A549 (cell line): ENCODE results near the gene HAUS3. TPM values are rescaled to one million over a fixed set of nuclear protein-coding genes. Genes with fewer than 3 reads are reported as not detected.
A peak's percentile ranks its signal among the peaks of the same experiment; 100 is the strongest.

Experiments
- ATAC-seq, 2 experiments: fragments of 200-7000 bp in 1 of 2; fragments of >200 bp in 1 of 2; cut with Nextera tagmentation in 1 of 2; cut with Tn5 transposase in 1 of 2; 3 replicates each; pipeline versions ENCODE4 v1.8.0 to v1.9.1; 2018 to 2020; ENCODE audit warnings: mild to moderate bottlenecking in 1 of 2, moderate library complexity in 1 of 2
- CTCF ChIA-PET: fragments of 300-600 bp; sonication (Branson Sonifier 250); formaldehyde crosslinking; extraction: SDS; loops from one replicate; lab custom pipeline; 2021; ENCODE audit warnings: antibody characterized with exemption, inconsistent platforms; lab: Yijun Ruan, JAX
- POLR2A ChIA-PET: fragments of 350-600 bp; formaldehyde crosslinking; extraction: SDS; loops from one replicate; lab custom pipeline; 2021; ENCODE audit warnings: antibody characterized with exemption, inconsistent platforms; lab: Yijun Ruan, JAX
- DNase-seq, 2 experiments: peaks; one replicate each; pipeline versions ENCODE4 v3.0.0 to v3.0.0-alpha.2; 2011 to 2016; ENCODE audit warnings: low read depth in 1 of 2, low spot score in 1 of 2
- FAIRE-seq: peaks from 2 replicates; lab custom pipeline; 2011; peaks lifted over from hg19 to GRCh38; lab: Jason Lieb, UNC
- H3K27ac ChIP-seq, 2 experiments: fragments of >200 bp; sonication (Bioruptor Twin); formaldehyde crosslinking; 3 replicates each; pipeline ENCODE4 v1.5.1; 2016 to 2017
- H3K4me1 ChIP-seq: fragments of >200 bp; sonication (Bioruptor Twin); formaldehyde crosslinking; 3 replicates; pipeline ENCODE4 v1.6.1; 2016
- H3K4me2 ChIP-seq: fragments of >200 bp; sonication (Bioruptor Twin); formaldehyde crosslinking; 3 replicates; pipeline ENCODE4 v1.6.1; 2016
- H3K4me3 ChIP-seq: fragments of >200 bp; sonication (Bioruptor Twin); formaldehyde crosslinking; 3 replicates; pipeline ENCODE4 v1.5.1; 2016
- H3K9me3 ChIP-seq: fragments of >200 bp; sonication (Bioruptor Twin); formaldehyde crosslinking; 3 replicates; pipeline ENCODE4 v1.6.1; 2016
- CBX8 ChIP-seq: fragments of 200-600 bp; sonication (generic); IDR thresholded peaks from 2 replicates; pipeline ENCODE4 v1.6.1; 2016
- CHD2 ChIP-seq: fragments of 150-350 bp; IDR thresholded peaks from 2 replicates; pipeline ENCODE4 v1.6.1; 2014; ENCODE audit warnings: low read length; ENCODE audit not compliant: partially characterized antibody
- HOXB13 ChIP-seq: fragments of 250-450 bp; sonication (Bioruptor Pico); IDR thresholded peaks from 2 replicates; pipeline ENCODE4 v1.5.0; 2020; ENCODE audit warnings: low read depth, mild to moderate bottlenecking, moderate library complexity
- JUNB ChIP-seq: fragments of >200 bp; sonication (Bioruptor Twin); formaldehyde crosslinking; IDR thresholded peaks from 2 replicates; pipeline ENCODE4 v1.6.1; 2016
- MAFK ChIP-seq: fragments of 450-650 bp; IDR thresholded peaks from 2 replicates; pipeline ENCODE4 v1.6.1; 2014; ENCODE audit not compliant: partially characterized antibody
- NPAS2 ChIP-seq: fragments of 250-450 bp; sonication (Bioruptor Pico); IDR thresholded peaks from 2 replicates; pipeline ENCODE4 v1.8.0; 2022; ENCODE audit warnings: mild to moderate bottlenecking, moderate library complexity, borderline replicate concordance
- NR3C1 ChIP-seq: fragments of >200 bp; sonication (Bioruptor Twin); formaldehyde crosslinking; IDR thresholded peaks from 3 replicates; pipeline ENCODE4 v1.6.1; 2017
- WGBS: methylation state at CpG from one replicate; pipeline ENCODE4 v1.1.6; 2017; ENCODE audit errors: missing lambda C conversion rate; 5-methylcytosine and 5-hydroxymethylcytosine counted together
- polyA plus RNA-seq, 4 experiments: library from polyadenylated mRNA; depleted of rRNA in 3 of 4; stranded (reverse); fragments of >200 nt; fragmentation: RNase III in 1 of 4; extraction: RNeasy Plus Mini Kit Qiagen cat#74134 plus additional on column Dnase treatment in 1 of 4; gene quantifications; 2 replicates in 3 of 4; 3 replicates in 1 of 4; pipeline ENCODE4 v1.2.3, GENCODE V29; 2011 to 2017
- small RNA-seq, 6 experiments: library from RNA; depleted of rRNA; stranded (forward); fragments of <200 nt; gene quantifications; one replicate each; pipeline ENCODE3, GENCODE V24; 2012
- TF ChIP-seq, protein P1 (sequence below): fragments of 250-450 bp; sonication (Bioruptor Pico); IDR thresholded peaks from 2 replicates; pipeline ENCODE4 v1.5.0; 2021; ENCODE audit warnings: mild to moderate bottlenecking, moderate library complexity, borderline replicate concordance

HAUS3 gene
- polyA plus RNA-seq, 2 of the 4 experiments (the other 2 are of a cell fraction) = 7.7 to 10.6 TPM

DNA sequence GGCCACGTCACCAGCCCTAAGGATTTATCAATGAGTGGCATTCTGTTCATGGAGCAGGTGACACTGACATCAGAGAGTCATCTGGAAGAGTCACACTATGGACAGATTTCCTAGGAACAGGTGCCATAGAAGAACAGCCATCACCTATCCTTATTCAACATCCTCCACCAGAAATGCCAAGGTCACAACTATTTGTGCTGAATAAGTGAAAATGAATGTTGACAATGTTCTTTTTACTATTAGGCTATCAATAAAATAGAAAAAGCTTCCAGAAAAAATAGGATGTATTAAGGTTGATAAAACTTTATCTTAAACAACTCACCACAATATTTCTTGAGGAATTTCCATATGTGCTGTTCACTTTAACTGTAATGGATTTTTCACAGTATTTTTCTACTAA is 62.9 kb downstream of the HAUS3 start:
- CTCF ChIA-PET = interaction anchor here (0.7 kb wide), 1 partner anchor 41 kb away, joined by 4 read pairs; no protein-coding TSS in a partner anchor
- WGBS = 100% methylated on average over 1 of the region's 1 CpG
- Histone ChIP-seq H3K4me1 (no peaks in the 10 kb centered on the region), H3K27ac (no peak overlapping the region), H3K9me3 (no peaks in the 10 kb centered on the region), H3K4me3 (no peak overlapping the region), H3K4me2 (no peak overlapping the region)
- FAIRE-seq (no peak), ATAC-seq (no peak), DNase-seq (no peak)
- POLR2A ChIA-PET = no interaction called here
- no peak for TF ChIP-seq NPAS2 (CRISPR knock-in tag)
- TF ChIP-seq, protein P1, sequence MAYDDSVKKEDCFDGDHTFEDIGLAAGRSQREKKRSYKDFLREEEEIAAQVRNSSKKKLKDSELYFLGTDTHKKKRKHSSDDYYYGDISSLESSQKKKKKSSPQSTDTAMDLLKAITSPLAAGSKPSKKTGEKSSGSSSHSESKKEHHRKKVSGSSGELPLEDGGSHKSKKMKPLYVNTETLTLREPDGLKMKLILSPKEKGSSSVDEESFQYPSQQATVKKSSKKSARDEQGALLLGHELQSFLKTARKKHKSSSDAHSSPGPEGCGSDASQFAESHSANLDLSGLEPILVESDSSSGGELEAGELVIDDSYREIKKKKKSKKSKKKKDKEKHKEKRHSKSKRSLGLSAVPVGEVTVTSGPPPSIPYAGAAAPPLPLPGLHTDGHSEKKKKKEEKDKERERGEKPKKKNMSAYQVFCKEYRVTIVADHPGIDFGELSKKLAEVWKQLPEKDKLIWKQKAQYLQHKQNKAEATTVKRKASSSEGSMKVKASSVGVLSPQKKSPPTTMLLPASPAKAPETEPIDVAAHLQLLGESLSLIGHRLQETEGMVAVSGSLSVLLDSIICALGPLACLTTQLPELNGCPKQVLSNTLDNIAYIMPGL = no peak
- TF ChIP-seq CHD2 = no peak
- no peak for TF ChIP-seq JUNB
- no peak for TF ChIP-seq HOXB13 (CRISPR knock-in tag)
- TF ChIP-seq NR3C1 = no peak
- TF ChIP-seq MAFK = peak; percentile 26
- no peak for TF ChIP-seq CBX8

Small RNA genes lying within 50 kb of the gene (small RNA-seq; reads per million reads assigned to genes)
- 0 reads per million in 6 experiments for gene COX6B1P5

Other genes with a start within 250 kb of the HAUS3 start
- 9.3 and 11.1 TPM in 2 replicates for gene NELFA, start 233.1 kb downstream of the HAUS3 start, polyA plus RNA-seq (2011; rRNA removed)
- 17.0 to 18.3 TPM (median 17.1 TPM) in 3 replicates for gene NELFA, start 233.1 kb downstream of the HAUS3 start, polyA plus RNA-seq (2017; fragmentation: RNase III; extraction: RNeasy Plus Mini Kit Qiagen cat#74134 plus additional on column Dnase treatment)
- 2.6 and 3.8 TPM in 2 replicates for gene NAT8L, start 182.8 kb downstream of the HAUS3 start, polyA plus RNA-seq (2011; rRNA removed)
- gene NAT8L, start 182.8 kb downstream of the HAUS3 start, polyA plus RNA-seq (2017; fragmentation: RNase III; extraction: RNeasy Plus Mini Kit Qiagen cat#74134 plus additional on column Dnase treatment) = 7.7 to 8.2 TPM (median 8.2 TPM) in 3 replicates
- 2.5 and 2.9 TPM in 2 replicates for gene POLN, start within 50 bp of the HAUS3 start, polyA plus RNA-seq (2011; rRNA removed)
- gene POLN, start within 50 bp of the HAUS3 start, polyA plus RNA-seq (2017; fragmentation: RNase III; extraction: RNeasy Plus Mini Kit Qiagen cat#74134 plus additional on column Dnase treatment) = 2.4 to 2.6 TPM (median 2.4 TPM) in 3 replicates
- gene MXD4, start 20.0 kb upstream of the HAUS3 start, polyA plus RNA-seq (2011; rRNA removed) = 10.8 and 12.6 TPM in 2 replicates
- gene MXD4, start 20.0 kb upstream of the HAUS3 start, polyA plus RNA-seq (2017; fragmentation: RNase III; extraction: RNeasy Plus Mini Kit Qiagen cat#74134 plus additional on column Dnase treatment) = 15.2 to 20.3 TPM (median 18.5 TPM) in 3 replicates
- 1.8 and 2.3 TPM in 2 replicates for gene ZFYVE28, start 176.5 kb upstream of the HAUS3 start, polyA plus RNA-seq (2011; rRNA removed)
- 1.5 to 2.1 TPM (median 1.6 TPM) in 3 replicates for gene ZFYVE28, start 176.5 kb upstream of the HAUS3 start, polyA plus RNA-seq (2017; fragmentation: RNase III; extraction: RNeasy Plus Mini Kit Qiagen cat#74134 plus additional on column Dnase treatment)
- gene CFAP99, start 176.8 kb upstream of the HAUS3 start, polyA plus RNA-seq (2011; rRNA removed) = 0.11 TPM in 1 of 2 replicates, not detected in the other
- 0.08 to 0.14 TPM (median 0.09 TPM) in 3 replicates for gene CFAP99, start 176.8 kb upstream of the HAUS3 start, polyA plus RNA-seq (2017; fragmentation: RNase III; extraction: RNeasy Plus Mini Kit Qiagen cat#74134 plus additional on column Dnase treatment)
- gene RNF4, start 227.0 kb upstream of the HAUS3 start, polyA plus RNA-seq (2011; rRNA removed) = 87.3 and 93.5 TPM in 2 replicates
- 65.8 to 67.1 TPM (median 66.9 TPM) in 3 replicates for gene RNF4, start 227.0 kb upstream of the HAUS3 start, polyA plus RNA-seq (2017; fragmentation: RNase III; extraction: RNeasy Plus Mini Kit Qiagen cat#74134 plus additional on column Dnase treatment)